K562 (cell line): ENCODE results near the gene ECE2. TPM values are rescaled to one million over a fixed set of nuclear protein-coding genes. Genes with fewer than 3 reads are reported as not detected.

Experiments used
- ATAC-seq: fragments of 200-7000 bp; cut with Tn5 transposase; 3 replicates; pipeline ENCODE4 v1.9.1; 2020; ENCODE audit warnings: moderate library complexity
- BruUV-seq: library from RNA; stranded (reverse); fragments of 400-500 nt; replicated peaks from 2 replicates; lab custom pipeline; 2021; lab: Mats Ljungman, UMichigan
- CTCF ChIA-PET: fragments of 300-600 bp; formaldehyde crosslinking; extraction: SDS; loops from one replicate; lab custom pipeline; 2021; ENCODE audit warnings: low intra/inter-chr PET ratio; lab: Yijun Ruan, JAX
- POLR2A ChIA-PET: fragments of 300-600, 350-650 bp; sonication (Branson Sonifier 250); formaldehyde crosslinking; extraction: SDS; loops from one replicate; lab custom pipeline; 2021; ENCODE audit warnings: antibody characterized with exemption, inconsistent platforms; lab: Yijun Ruan, JAX
- DNase-seq, 4 experiments: peaks; one replicate each; pipeline versions ENCODE4 v3.0.0 to v3.0.0-alpha.2; 2011 to 2018; ENCODE audit warnings: low spot score in 3 of 4, mixed read lengths in 3 of 4; ENCODE audit errors: extremely low read depth in 1 of 4
- FAIRE-seq: peaks from 2 replicates; lab custom pipeline; 2011; peaks lifted over from hg19 to GRCh38; lab: Jason Lieb, UNC
- H2AFZ ChIP-seq: 2 replicates; pipeline ENCODE4 v1.6.0; 2011; ENCODE audit warnings: low read depth, low read length, control low read depth, inconsistent platforms
- H3K27ac ChIP-seq: fragments of 200-600 bp; 3 replicates; pipeline ENCODE4 v1.8.0; 2011; ENCODE audit warnings: low read depth, mild to moderate bottlenecking, control low read depth, inconsistent platforms, low read length, moderate library complexity, mixed read lengths; ENCODE audit errors: extremely low read depth
- H3K27me3 ChIP-seq, 2 experiments: fragments of 300-600 bp in 1 of 2; 2 replicates in 1 of 2; 3 replicates in 1 of 2; pipeline versions ENCODE4 v1.6.0 to v1.8.0; 2011; ENCODE audit warnings: inconsistent platforms in 2 of 2, low read length in 2 of 2, mild to moderate bottlenecking in 1 of 2, mixed read lengths in 1 of 2, moderate library complexity in 1 of 2; ENCODE audit not compliant: control insufficient read depth in 2 of 2, insufficient read depth in 2 of 2
- H3K36me3 ChIP-seq: fragments of 300-600 bp; 3 replicates; pipeline ENCODE4 v1.8.0; 2011; ENCODE audit warnings: mild to moderate bottlenecking, low read length, inconsistent platforms; ENCODE audit not compliant: control insufficient read depth, insufficient read depth
- H3K4me1 ChIP-seq, 2 experiments: fragments of 200-600 bp in 1 of 2; replicated peaks in 1 of 2; 2 replicates in 1 of 2; 3 replicates in 1 of 2; pipeline versions ENCODE4 v1.5.1 to v1.8.0; 2011; ENCODE audit warnings: inconsistent platforms in 2 of 2, low read length in 2 of 2, mild to moderate bottlenecking in 1 of 2, mixed read lengths in 1 of 2, moderate library complexity in 1 of 2; ENCODE audit not compliant: control insufficient read depth in 2 of 2, insufficient read depth in 2 of 2
- H3K4me2 ChIP-seq: 2 replicates; pipeline ENCODE4 v1.6.1; 2011; ENCODE audit warnings: low read length, control low read depth, inconsistent platforms, mixed read lengths; ENCODE audit not compliant: insufficient read depth
- H3K4me3 ChIP-seq: fragments of 200-600 bp; sonication (generic), shearing (Covaris generic); 2 replicates; pipeline ENCODE4 v1.5.1; 2016; ENCODE audit warnings: control low read depth, inconsistent platforms
- H3K79me2 ChIP-seq: fragments of 200-600 bp; 3 replicates; pipeline ENCODE4 v1.8.0; 2011; ENCODE audit warnings: low read length, inconsistent platforms; ENCODE audit not compliant: control insufficient read depth, insufficient read depth
- H3K9ac ChIP-seq, 2 experiments: 2 replicates each; pipeline versions ENCODE4 v1.6.0 to v1.6.1; 2011; ENCODE audit warnings: low read depth in 2 of 2, low read length in 2 of 2, control low read depth in 1 of 2, inconsistent platforms in 1 of 2, mild to moderate bottlenecking in 1 of 2, mixed read lengths in 1 of 2; ENCODE audit not compliant: insufficient read depth in 1 of 2
- H3K9me1 ChIP-seq: one replicate; pipeline ENCODE4 v1.6.0; 2011; ENCODE audit warnings: inconsistent platforms, mild to moderate bottlenecking, low read length, moderate library complexity; ENCODE audit not compliant: control insufficient read depth, insufficient read depth
- H3K9me3 ChIP-seq: replicated peaks from 2 replicates; pipeline ENCODE4 v1.5.1; 2011; ENCODE audit warnings: low read depth, low read length, inconsistent platforms; ENCODE audit not compliant: control insufficient read depth, insufficient read depth
- H4K20me1 ChIP-seq: replicated peaks from 2 replicates; pipeline ENCODE4 v1.6.1; 2011; ENCODE audit warnings: low read length, inconsistent platforms, mixed read lengths; ENCODE audit not compliant: control insufficient read depth, insufficient read depth
- C11orf30 ChIP-seq: fragments of 450-650 bp; IDR thresholded peaks from 2 replicates; pipeline ENCODE4 v1.6.1; 2016; ENCODE audit warnings: low read depth, mild to moderate bottlenecking
- CREB5 ChIP-seq: fragments of 250-450 bp; sonication (Bioruptor Pico); IDR thresholded peaks from 2 replicates; pipeline ENCODE4 v1.5.0; 2020; ENCODE audit warnings: mild to moderate bottlenecking
- CTCFL ChIP-seq: IDR thresholded peaks from 2 replicates; pipeline ENCODE4 v1.6.1; 2011; ENCODE audit warnings: borderline replicate concordance, low read depth, mild to moderate bottlenecking, moderate library complexity, low read length; ENCODE audit not compliant: insufficient read depth, poor library complexity, severe bottlenecking
- HNRNPL ChIP-seq: fragments of 200-400 bp; formaldehyde crosslinking; IDR thresholded peaks from 2 replicates; pipeline ENCODE4 v1.6.1; 2017; ENCODE audit warnings: low read depth, mild to moderate bottlenecking, low read length
- HOMEZ ChIP-seq: fragments of 250-450 bp; sonication (Bioruptor Pico); IDR thresholded peaks from 2 replicates; pipeline ENCODE4 v1.4.0; 2020; ENCODE audit warnings: mild to moderate bottlenecking, moderate library complexity
- MXD1 ChIP-seq: fragments of 250-450 bp; sonication (Bioruptor Pico); IDR thresholded peaks from 2 replicates; pipeline ENCODE4 v1.8.0; 2021; ENCODE audit warnings: borderline replicate concordance, mild to moderate bottlenecking, moderate library complexity; ENCODE audit not compliant: poor library complexity, severe bottlenecking
- MYBL2 ChIP-seq, 2 experiments: fragments of 450-650 bp in 1 of 2; sonication (generic) in 1 of 2; formaldehyde crosslinking in 1 of 2; IDR thresholded peaks; 2 replicates each; pipeline versions ENCODE4 v1.6.1 to v1.8.1; 2017 to 2022; ENCODE audit warnings: borderline replicate concordance in 1 of 2, inconsistent platforms in 1 of 2, low read depth in 1 of 2, mild to moderate bottlenecking in 1 of 2, missing genetic modification reagents in 1 of 2, moderate library complexity in 1 of 2
- PCBP2 ChIP-seq: fragments of 200-400 bp; formaldehyde crosslinking; IDR thresholded peaks from 2 replicates; pipeline ENCODE4 v1.6.1; 2018; ENCODE audit warnings: low read length, low read depth, mild to moderate bottlenecking, moderate library complexity; ENCODE audit not compliant: poor library complexity, severe bottlenecking
- PHTF2 ChIP-seq: fragments of 250-450 bp; sonication (Bioruptor Pico); IDR thresholded peaks from 2 replicates; pipeline ENCODE4 v1.5.0; 2021; ENCODE audit warnings: mild to moderate bottlenecking
- SIX5 ChIP-seq, 2 experiments: IDR thresholded peaks; 2 replicates each; pipeline ENCODE4 v1.6.1; 2011; ENCODE audit warnings: low read length in 2 of 2, borderline replicate concordance in 1 of 2, low read depth in 1 of 2, mild to moderate bottlenecking in 1 of 2, moderate library complexity in 1 of 2; ENCODE audit not compliant: insufficient read depth in 1 of 2
- SREBF2 ChIP-seq: sonication (generic); formaldehyde crosslinking; IDR thresholded peaks from 2 replicates; pipeline ENCODE4 v1.4.0; 2020; ENCODE audit warnings: mild to moderate bottlenecking, missing genetic modification reagents
- TAF1 ChIP-seq: IDR thresholded peaks from 2 replicates; pipeline ENCODE4 v1.6.1; 2011; ENCODE audit warnings: mild to moderate bottlenecking, low read length, moderate library complexity; ENCODE audit not compliant: insufficient read depth, control insufficient read depth, severe bottlenecking; ENCODE audit errors: extremely low read depth
- TAF9B ChIP-seq: fragments of 450-650 bp; IDR thresholded peaks from 2 replicates; pipeline ENCODE4 v1.6.1; 2018; ENCODE audit warnings: mild to moderate bottlenecking; ENCODE audit not compliant: partially characterized antibody
- TGIF2 ChIP-seq: sonication (generic); formaldehyde crosslinking; IDR thresholded peaks from 2 replicates; pipeline ENCODE4 v1.8.1; 2022; ENCODE audit warnings: mild to moderate bottlenecking, missing genetic modification reagents, moderate library complexity
- ZNF77 ChIP-seq: fragments of 250-450 bp; sonication (Bioruptor Pico); IDR thresholded peaks from 2 replicates; pipeline ENCODE4 v1.5.0; 2020
- in situ Hi-C: fragments of 300-500 bp; cut with MboI; formaldehyde crosslinking; loops from 4 replicates; pipeline ENCODE4 v1.15.0; 2018; ENCODE audit warnings: inconsistent platforms, mixed read lengths
- intact Hi-C: fragments of 100-400 bp; cut with micrococcal nuclease; formaldehyde crosslinking; loops from 2 replicates; pipeline ENCODE4 v1.14.2; 2022
- polyA plus RNA-seq, 8 experiments: library from polyadenylated mRNA; depleted of rRNA in 4 of 8; stranded (reverse) in 5 of 8; unstranded in 3 of 8; fragments of >200 nt; fragmentation: Nextera tagmentation in 2 of 8; fragmentation: Illumina TruSeq in 1 of 8; extraction: Ambion mirVana in 2 of 8; extraction: Trizol in 1 of 8; gene quantifications; 2 replicates each; pipeline versions ENCODE4 v1.2.1 to v1.2.3, GENCODE V29; 2011 to 2014; ENCODE audit warnings: inconsistent platforms in 1 of 8, missing spikeins in 1 of 8
- total RNA-seq, 7 experiments: library from RNA; depleted of rRNA in 6 of 7; stranded (reverse); fragments of >200 nt in 6 of 7; fragmentation: Illumina TruSeq in 2 of 7; extraction: Trizol in 2 of 7; gene quantifications; 2 replicates each; pipeline versions ENCODE4 v1.2.1 to v1.2.3, GENCODE V29; 2011 to 2021; ENCODE audit warnings: low replicate concordance in 1 of 7

Gene ECE2
- total and polyA plus RNA-seq, 9 of the 15 experiments (the other 6 are each of a cell fraction or from before 2014, with no cell fraction given) = not detected

- no peaks in the 10 kb centered on the region for H3K9me3 ChIP-seq
- ChIA-PET CTCF (no interaction called here), POLR2A (interaction anchor here (1.0 to 1.3 kb wide), 4 partner anchors 9 to 24 kb away, joined by 3 to 5 read pairs (median 4); no protein-coding TSS in a partner anchor)
- no peak overlapping the region for H3K4me3 ChIP-seq
- H3K4me1 ChIP-seq = peaks cover 5 to 17% of the 10 kb centered on the region in 2 experiments; a peak in 4 of 5 replicates
- no peak overlapping the region for H3K9ac ChIP-seq
- no peak overlapping the region for H2AFZ ChIP-seq
- H3K27ac ChIP-seq = no peak overlapping the region
- intact Hi-C loops (no loop called here), in situ Hi-C loops (no loop called here)
- ATAC-seq (no peak), FAIRE-seq (no peak), DNase-seq (no peak)
- no peak overlapping the region for H3K4me2 ChIP-seq
- H3K36me3 ChIP-seq = peaks cover 43% of the 10 kb centered on the region
- no peaks in the 10 kb centered on the region for H3K9me1 ChIP-seq
- H3K79me2 ChIP-seq = peaks cover 23% of the 10 kb centered on the region
- H3K27me3 ChIP-seq = no peaks in the 10 kb centered on the region
- H4K20me1 ChIP-seq = peaks cover 16% of the 10 kb centered on the region
- no TSS peak for BruUV-seq
- TF ChIP-seq TAF1 (no peak), TGIF2 (CRISPR knock-in tag) (no peak), CREB5 (CRISPR knock-in tag) (no peak), HOMEZ (CRISPR knock-in tag) (no peak), ZNF77 (CRISPR knock-in tag) (no peak), PHTF2 (CRISPR knock-in tag) (no peak), MYBL2 (IDR thresholded peaks at IDR 0.05; ENCODE audit: low read depth) (no peak), MYBL2 (CRISPR knock-in tag; IDR thresholded peaks at IDR 0.05; ENCODE audit: borderline replicate concordance) (no peak), SREBF2 (CRISPR knock-in tag) (no peak), HNRNPL (no peak), MXD1 (CRISPR knock-in tag) (no peak), TAF9B (no peak), SIX5 (IDR thresholded peaks at IDR 0.05; ENCODE audit: borderline replicate concordance in 1 of 2, insufficient read depth in 1 of 2, low read depth in 1 of 2, low read length in 2 of 2) (no peak), PCBP2 (no peak), CTCFL (no peak), C11orf30 (no peak)
Measured at GRCh38 chr3:184311633-184312032, 35.8 kb downstream of the ECE2 start.
